H1 (cell line): Measurements from ENCODE around the gene MAGEA8. TPM values are rescaled to one million over a fixed set of nuclear protein-coding genes. Genes with fewer than 3 reads are reported as not detected.

Source experiments
- CTCF ChIA-PET: fragments of 300-600 bp; sonication (Branson Sonifier 250); formaldehyde crosslinking; loops from one replicate; lab custom pipeline; 2021; ENCODE audit not compliant: partially characterized antibody; lab: Charles Lee
- POLR2A ChIA-PET: fragments of 300-600 bp; sonication (Branson Sonifier 250); formaldehyde crosslinking; loops from one replicate; lab custom pipeline; 2021; ENCODE audit warnings: inconsistent platforms; ENCODE audit not compliant: partially characterized antibody; lab: Charles Lee
- DNase-seq, 2 experiments: peaks; one replicate each; pipeline versions ENCODE4 v3.0.0 to v3.0.0-alpha.2; 2010 to 2022; ENCODE audit warnings: low spot score in 2 of 2, low read depth in 1 of 2, mixed read lengths in 1 of 2
- FAIRE-seq: peaks from 2 replicates; lab custom pipeline; 2011; peaks lifted over from hg19 to GRCh38; lab: Jason Lieb, UNC
- H2AFZ ChIP-seq: 2 replicates; pipeline ENCODE4 v1.8.1; 2012; ENCODE audit warnings: low read length, inconsistent platforms
- H2AK5ac ChIP-seq: 2 replicates; pipeline ENCODE4 v1.6.1; 2013; ENCODE audit warnings: low read depth, low read length
- H2BK120ac ChIP-seq: replicated peaks from 2 replicates; pipeline ENCODE3; 2013; ENCODE audit warnings: low read depth, low read length, inconsistent platforms
- H2BK12ac ChIP-seq: 2 replicates; pipeline ENCODE4 v1.6.1; 2013; ENCODE audit warnings: low read depth, low read length
- H2BK15ac ChIP-seq: 2 replicates; pipeline ENCODE4 v1.6.1; 2013; ENCODE audit warnings: low read length
- H2BK20ac ChIP-seq: 2 replicates; pipeline ENCODE4 v1.6.1; 2013; ENCODE audit warnings: low read length
- H2BK5ac ChIP-seq: 2 replicates; pipeline ENCODE4 v1.6.1; 2013; ENCODE audit warnings: low read depth, low read length
- H3K14ac ChIP-seq: 2 replicates; pipeline ENCODE4 v1.6.1; 2013; ENCODE audit warnings: inconsistent platforms; ENCODE audit not compliant: insufficient read length
- H3K18ac ChIP-seq: 2 replicates; pipeline ENCODE4 v1.6.1; 2013; ENCODE audit warnings: low read length; ENCODE audit errors: extremely low read depth
- H3K23ac ChIP-seq: 2 replicates; pipeline ENCODE4 v1.6.1; 2013; ENCODE audit warnings: inconsistent platforms; ENCODE audit not compliant: insufficient read length
- H3K23me2 ChIP-seq: 2 replicates; pipeline ENCODE4 v1.6.1; 2013; ENCODE audit warnings: low read depth, low read length
- H3K27ac ChIP-seq: 2 replicates; pipeline ENCODE4 v1.6.1; 2011; ENCODE audit warnings: low read depth, low read length, inconsistent platforms
- H3K27me3 ChIP-seq, 4 experiments: replicated peaks in 1 of 4; 1 replicate in 1 of 4; 2 replicates in 3 of 4; pipeline versions ENCODE4 v1.6.1 to v1.8.1; 2011 to 2013; ENCODE audit warnings: low read length in 3 of 4, mild to moderate bottlenecking in 3 of 4, inconsistent platforms in 2 of 4, mixed read lengths in 2 of 4, moderate library complexity in 1 of 4; ENCODE audit not compliant: control insufficient read depth in 3 of 4, insufficient read depth in 3 of 4; ENCODE audit errors: extremely low read depth in 1 of 4
- H3K36me3 ChIP-seq, 4 experiments: 2 replicates each; pipeline versions ENCODE4 v1.6.1 to v1.8.1; 2011 to 2013; ENCODE audit warnings: mild to moderate bottlenecking in 4 of 4, low read length in 3 of 4, moderate library complexity in 2 of 4, control low read depth in 1 of 4, inconsistent platforms in 1 of 4; ENCODE audit not compliant: insufficient read depth in 4 of 4, control insufficient read depth in 2 of 4
- H3K4ac ChIP-seq: replicated peaks from 2 replicates; pipeline ENCODE3; 2013; ENCODE audit warnings: low read length, low read depth, mixed read lengths, inconsistent platforms; ENCODE audit not compliant: insufficient read length
- H3K4me1 ChIP-seq, 4 experiments: replicated peaks in 1 of 4; 1 replicate in 1 of 4; 2 replicates in 3 of 4; pipeline versions ENCODE4 v1.6.1 to v1.8.1; 2011 to 2013; ENCODE audit warnings: low read length in 3 of 4, inconsistent platforms in 2 of 4, mixed read lengths in 1 of 4; ENCODE audit not compliant: insufficient read depth in 4 of 4, control insufficient read depth in 3 of 4
- H3K4me2 ChIP-seq, 2 experiments: 2 replicates each; pipeline versions ENCODE4 v1.6.1 to v1.8.1; 2011 to 2013; ENCODE audit warnings: low read depth in 2 of 2, low read length in 2 of 2, control low read depth in 1 of 2, inconsistent platforms in 1 of 2, mild to moderate bottlenecking in 1 of 2; ENCODE audit not compliant: insufficient read depth in 1 of 2
- H3K4me3 ChIP-seq, 4 experiments: fragments of 200-600, 300-600 bp in 1 of 4; sonication (generic), shearing (Covaris generic), sonication (Bioruptor Twin) in 1 of 4; 2 replicates each; pipeline versions ENCODE4 v1.5.1 to v1.8.1; 2011 to 2016; ENCODE audit warnings: low read length in 4 of 4, low read depth in 3 of 4, control low read depth in 2 of 4, inconsistent platforms in 2 of 4, mild to moderate bottlenecking in 2 of 4, mixed read lengths in 1 of 4, moderate library complexity in 1 of 4; ENCODE audit not compliant: insufficient read depth in 2 of 4; ENCODE audit errors: extremely low read depth in 1 of 4
- H3K56ac ChIP-seq: replicated peaks from 2 replicates; pipeline ENCODE3; 2013; ENCODE audit warnings: low read depth, mild to moderate bottlenecking, mixed read lengths, low read length, inconsistent platforms; ENCODE audit not compliant: insufficient read length
- H3K79me1 ChIP-seq: 2 replicates; pipeline ENCODE4 v1.6.1; 2013; ENCODE audit warnings: low read depth, low read length, control low read depth
- H3K79me2 ChIP-seq, 2 experiments: 2 replicates each; pipeline versions ENCODE4 v1.6.1 to v1.8.1; 2012 to 2013; ENCODE audit warnings: low read length in 2 of 2, mild to moderate bottlenecking in 2 of 2, inconsistent platforms in 1 of 2; ENCODE audit not compliant: insufficient read depth in 2 of 2, control insufficient read depth in 1 of 2
- H3K9ac ChIP-seq, 4 experiments: replicated peaks in 1 of 4; 1 replicate in 1 of 4; 2 replicates in 3 of 4; pipeline versions ENCODE4 v1.6.1 to v1.8.1; 2011 to 2013; ENCODE audit warnings: low read depth in 3 of 4, low read length in 3 of 4, control low read depth in 2 of 4, mild to moderate bottlenecking in 2 of 4, moderate library complexity in 2 of 4, inconsistent platforms in 1 of 4; ENCODE audit errors: extremely low read depth in 1 of 4
- H3K9me3 ChIP-seq, 2 experiments: 2 replicates each; pipeline versions ENCODE4 v1.6.1 to v1.8.1; 2012 to 2013; ENCODE audit warnings: mild to moderate bottlenecking in 2 of 2, moderate library complexity in 2 of 2, control low read depth in 1 of 2, inconsistent platforms in 1 of 2, low read depth in 1 of 2, low read length in 1 of 2, mixed read lengths in 1 of 2; ENCODE audit not compliant: insufficient read depth in 2 of 2
- H4K20me1 ChIP-seq, 2 experiments: replicated peaks in 1 of 2; 2 replicates each; pipeline versions ENCODE3 to v1.8.1; 2011 to 2013; ENCODE audit warnings: inconsistent platforms in 2 of 2, low read length in 2 of 2, mild to moderate bottlenecking in 1 of 2; ENCODE audit not compliant: insufficient read depth in 2 of 2, control insufficient read depth in 1 of 2
- H4K5ac ChIP-seq: 2 replicates; pipeline ENCODE4 v1.6.1; 2013; ENCODE audit warnings: low read length, low read depth, mixed read lengths, inconsistent platforms; ENCODE audit not compliant: insufficient read length
- H4K8ac ChIP-seq: 2 replicates; pipeline ENCODE4 v1.8.0; 2013; ENCODE audit warnings: mild to moderate bottlenecking, moderate library complexity, low read length, inconsistent platforms; ENCODE audit not compliant: insufficient read depth; ENCODE audit errors: extremely low read depth
- H4K91ac ChIP-seq: replicated peaks from 2 replicates; pipeline ENCODE3; 2013; ENCODE audit warnings: low read length, mixed read lengths, inconsistent platforms; ENCODE audit not compliant: insufficient read length
- CBX8 ChIP-seq: fragments of 300-800, 300-1000 bp; sonication (generic); IDR thresholded peaks from 2 replicates; pipeline ENCODE4 v1.7.1; 2016; ENCODE audit warnings: low read depth, low read length, borderline replicate concordance
- EP300 ChIP-seq, 2 experiments: IDR thresholded peaks; 1 replicate in 1 of 2; 2 replicates in 1 of 2; pipeline ENCODE4 v1.6.1; 2011 to 2012; ENCODE audit warnings: low read depth in 2 of 2, low read length in 2 of 2, mild to moderate bottlenecking in 2 of 2, borderline replicate concordance in 1 of 2, inconsistent platforms in 1 of 2, moderate library complexity in 1 of 2
- GTF2F1 ChIP-seq: IDR thresholded peaks from 2 replicates; pipeline ENCODE4 v1.6.1; 2012; ENCODE audit warnings: low read depth, low read length, improper control_type of control experiment, borderline replicate concordance
- NRF1 ChIP-seq: IDR thresholded peaks from 2 replicates; pipeline ENCODE4 v1.6.1; 2011; ENCODE audit warnings: mild to moderate bottlenecking, low read depth, low read length, improper control_type of control experiment
- POLR2AphosphoS5 ChIP-seq: IDR thresholded peaks from 2 replicates; pipeline ENCODE4 v1.6.1; 2011; ENCODE audit warnings: low read depth, low read length
- RAD21 ChIP-seq, 2 experiments: IDR thresholded peaks in 1 of 2; conservative IDR thresholded peaks in 1 of 2; 2 replicates each; pipeline ENCODE4 v1.6.1; 2011; ENCODE audit warnings: low read depth in 2 of 2, low read length in 2 of 2, improper control_type of control experiment in 1 of 2, inconsistent platforms in 1 of 2, mild to moderate bottlenecking in 1 of 2, moderate library complexity in 1 of 2
- RFX5 ChIP-seq: IDR thresholded peaks from 2 replicates; pipeline ENCODE4 v1.6.1; 2011; ENCODE audit warnings: low read depth, low read length, improper control_type of control experiment, borderline replicate concordance
- RNF2 ChIP-seq: fragments of 200-900, 300-1000 bp; sonication (generic); IDR thresholded peaks from 2 replicates; pipeline ENCODE4 v1.7.1; 2016; ENCODE audit warnings: borderline replicate concordance, low read depth, mild to moderate bottlenecking, antibody characterized with exemption, low read length; ENCODE audit not compliant: poor library complexity, severe bottlenecking; ENCODE audit errors: missing control alignments
- SIN3A ChIP-seq, 2 experiments: IDR thresholded peaks in 1 of 2; conservative IDR thresholded peaks in 1 of 2; 2 replicates each; pipeline ENCODE4 v1.6.1; 2011 to 2012; ENCODE audit warnings: low read length in 2 of 2, improper control_type of control experiment in 1 of 2, low read depth in 1 of 2, mild to moderate bottlenecking in 1 of 2
- SP2 ChIP-seq: IDR thresholded peaks from 2 replicates; pipeline ENCODE4 v1.6.1; 2012; ENCODE audit warnings: mild to moderate bottlenecking, low read length, inconsistent platforms
- SRF ChIP-seq: IDR thresholded peaks from 2 replicates; pipeline ENCODE4 v1.6.1; 2011; ENCODE audit warnings: mild to moderate bottlenecking, low read depth, low read length, moderate library complexity
- SUZ12 ChIP-seq: fragments of 200-600 bp; sonication (generic); IDR thresholded peaks from 2 replicates; pipeline ENCODE4 v1.6.1; 2012; ENCODE audit warnings: mild to moderate bottlenecking, inconsistent platforms, low read length, moderate library complexity, mixed read lengths
- TAF7 ChIP-seq: optimal IDR thresholded peaks from 2 replicates; pipeline ENCODE3; 2011; ENCODE audit warnings: low read depth, mild to moderate bottlenecking, inconsistent platforms, low read length, moderate library complexity, borderline replicate concordance
- WGBS, 2 experiments: shearing (Covaris generic) in 1 of 2; methylation state at CpG; one replicate each; pipeline versions ENCODE4 v1.1.6 to v1.1.7; 2013 to 2015; ENCODE audit warnings: low lambda C conversion rate in 2 of 2, mixed read lengths in 2 of 2, inconsistent platforms in 1 of 2, low coverage in 1 of 2, missing lambda C conversion rate in 1 of 2; ENCODE audit not compliant: insufficient replicate concordance in 2 of 2, insufficient coverage in 1 of 2, insufficient read length in 1 of 2; ENCODE audit errors: extremely low coverage in 1 of 2, missing lambda C conversion rate in 1 of 2; 5-methylcytosine and 5-hydroxymethylcytosine counted together
- polyA plus RNA-seq, 7 experiments: library from polyadenylated mRNA; depleted of rRNA in 3 of 7; stranded (reverse) in 5 of 7; unstranded in 2 of 7; fragments of >200 nt in 5 of 7; fragments of 200-250 nt in 2 of 7; gene quantifications; 1 replicate in 5 of 7; 2 replicates in 1 of 7; 4 replicates in 1 of 7; pipeline versions ENCODE4 v1.2.1 to v1.2.3, GENCODE V29; 2011 to 2013; ENCODE audit warnings: missing spikeins in 2 of 7, mixed read lengths in 2 of 7
- total RNA-seq: library from RNA; stranded (reverse); fragmentation: NEBNext Ultra II Directional; extraction: Animal tissue kit (Norgen Biotek cat#: 25700); gene quantifications from 2 replicates; pipeline ENCODE4 v1.2.1, GENCODE V29; 2021

The MAGEA8 gene
- total and polyA plus RNA-seq, 2 of the 8 experiments (the other 6 are each of a cell fraction or from before 2014, with no cell fraction given), result not detected

- Histone ChIP-seq H2BK120ac (no peak overlapping the region), H3K27ac (no peak overlapping the region), H3K56ac (no peak overlapping the region), H3K18ac (no peak overlapping the region), H3K79me2 (no peaks in the 10 kb centered on the region), H3K79me1 (no peaks in the 10 kb centered on the region), H3K23ac (no peak overlapping the region), H3K23me2 (no peaks in the 10 kb centered on the region), H2BK15ac (no peak overlapping the region), H3K14ac (no peak overlapping the region), H4K8ac (no peak overlapping the region), H3K9ac (no peak overlapping the region), H2BK20ac (no peak overlapping the region), H3K4me2 (no peak overlapping the region), H3K4me1 (no peaks in the 10 kb centered on the region), H4K20me1 (no peaks in the 10 kb centered on the region), H3K9me3 (no peaks in the 10 kb centered on the region), H2AK5ac (no peak overlapping the region), H4K91ac (no peak overlapping the region), H3K4ac (no peak overlapping the region), H2BK5ac (no peak overlapping the region), H4K5ac (no peak overlapping the region), H3K4me3 (no peak overlapping the region), H3K27me3 (no peaks in the 10 kb centered on the region), H2AFZ (no peak overlapping the region), H3K36me3 (no peaks in the 10 kb centered on the region), H2BK12ac (no peak overlapping the region)
- WGBS, 2 experiments, result 90% methylated on average over 2 of the region's 3 CpGs; no CpG with 5 or more reads in 1 of the 2 experiments
- FAIRE-seq (no peak), DNase-seq (no peak)
- ChIA-PET POLR2A (no interaction called here), CTCF (no interaction called here)
- no peak for TF ChIP-seq CBX8
- TF ChIP-seq EP300 (IDR thresholded peaks at IDR 0.05; ENCODE audit: borderline replicate concordance in 1 of 2, low read depth in 2 of 2, low read length in 2 of 2), result no peak
- no peak for TF ChIP-seq SIN3A (conservative IDR thresholded peaks at IDR 0.05 in 1 of 2, IDR thresholded peaks at IDR 0.05 in 1 of 2; ENCODE audit: low read depth in 1 of 2, low read length in 2 of 2)
- no peak for TF ChIP-seq SRF
- no peak for TF ChIP-seq RAD21 (IDR thresholded peaks at IDR 0.05 in 1 of 2, conservative IDR thresholded peaks at IDR 0.05 in 1 of 2; ENCODE audit: low read depth in 2 of 2, low read length in 2 of 2)
- TF ChIP-seq POLR2AphosphoS5, result no peak
- no peak for TF ChIP-seq SP2
- no peak for TF ChIP-seq NRF1
- no peak for TF ChIP-seq SUZ12
- TF ChIP-seq RFX5, result no peak
- no peak for TF ChIP-seq TAF7
- no peak for TF ChIP-seq RNF2
- no peak for TF ChIP-seq GTF2F1
Measured at GRCh38 chrX:149908308-149908707, 27.3 kb downstream of the MAGEA8 start.
